ENCODE data around the gene NRCAM. TPM values are rescaled to one million over a fixed set of nuclear protein-coding genes. Genes with fewer than 3 reads are reported as not detected.

Gene NRCAM
- polyA plus RNA-seq, 3 donors: not detected

GRCh38 chr7:108280136-108280535 is 176.1 kb downstream of the NRCAM start:
- H3K27ac ChIP-seq (ENCODE audit: low read depth in 1 of 2, low read length in 2 of 2): no peak overlapping the region
- peaks cover 0 to 8% (median 3%) of the 10 kb centered on the region in 7 donors for H3K9me3 Mint-ChIP-seq
- intact Hi-C loops (cut with micrococcal nuclease): no loop called here
- no peaks in the 10 kb centered on the region for H3K4me1 Mint-ChIP-seq
- no peak overlapping the region for H2AFZ ChIP-seq (ENCODE audit: insufficient read depth, low read depth, low read length, poor library complexity, severe bottlenecking)
- H3K9ac ChIP-seq (ENCODE audit: insufficient read depth, low read length, poor library complexity, severe bottlenecking): no peak overlapping the region
- H3K79me2 ChIP-seq (ENCODE audit: insufficient read depth, low read length): no peaks in the 10 kb centered on the region
- H3K36me3 Mint-ChIP-seq: no peaks in the 10 kb centered on the region
- H3K36me3 ChIP-seq (replicated peaks in 1 of 2; ENCODE audit: control insufficient read depth in 1 of 2, insufficient read depth in 2 of 2, low read length in 2 of 2): no peaks in the 10 kb centered on the region
- DNase-seq: no peak
- H3K27ac Mint-ChIP-seq: no peak overlapping the region
- H3K4me3 ChIP-seq (replicated peaks in 1 of 3; ENCODE audit: low read depth in 2 of 3, low read length in 3 of 3): no peak overlapping the region
- no peaks in the 10 kb centered on the region for H3K4me1 ChIP-seq (ENCODE audit: control insufficient read depth in 1 of 2, insufficient read depth in 2 of 2, low read length in 2 of 2)
- peaks cover 0 to 7% of the 10 kb centered on the region in 2 donors for H3K9me3 ChIP-seq (replicated peaks in 1 of 2; ENCODE audit: control insufficient read depth in 1 of 2, insufficient read depth in 1 of 2, low read length in 2 of 2)
- no peak overlapping the region for H3K4me2 ChIP-seq (replicated peaks; ENCODE audit: extremely low read depth, low read length, poor library complexity, severe bottlenecking)
- H3K27me3 ChIP-seq (ENCODE audit: control insufficient read depth in 2 of 2, insufficient read depth in 2 of 2, low read length in 2 of 2): no peaks in the 10 kb centered on the region
- H3K4me3 Mint-ChIP-seq: no peak overlapping the region
- H4K20me1 ChIP-seq (ENCODE audit: insufficient read depth, low read length): no peaks in the 10 kb centered on the region
- no peak for TF ChIP-seq CTCF (IDR thresholded peaks at IDR 0.05)
- peaks cover 2 to 4% (median 4%) of the 10 kb centered on the region in 3 donors for H3K27me3 Mint-ChIP-seq (ENCODE audit: low read depth in 3 of 3)
- no CpG with 5 or more reads among the region's 3 CpGs for WGBS (ENCODE audit: insufficient coverage)

- Histone ChIP-seq H3K9ac (ENCODE audit: insufficient read depth, low read length, poor library complexity, severe bottlenecking) (no peak overlapping the region), H3K4me2 (replicated peaks; ENCODE audit: extremely low read depth, low read length, poor library complexity, severe bottlenecking) (no peak overlapping the region), H2AFZ (ENCODE audit: insufficient read depth, low read depth, low read length, poor library complexity, severe bottlenecking) (no peak overlapping the region), H3K79me2 (ENCODE audit: insufficient read depth, low read length) (no peaks in the 10 kb centered on the region), H3K9me3 (replicated peaks in 1 of 2; ENCODE audit: control insufficient read depth in 1 of 2, insufficient read depth in 1 of 2, low read length in 2 of 2) (peaks cover 0 to 7% of the 10 kb centered on the region in 2 donors), H3K36me3 (replicated peaks in 1 of 2; ENCODE audit: control insufficient read depth in 1 of 2, insufficient read depth in 2 of 2, low read length in 2 of 2) (no peaks in the 10 kb centered on the region), H3K27ac (ENCODE audit: low read depth in 1 of 2, low read length in 2 of 2) (no peak overlapping the region), H3K4me3 (replicated peaks in 1 of 3; ENCODE audit: low read depth in 2 of 3, low read length in 3 of 3) (no peak overlapping the region), H3K4me1 (ENCODE audit: control insufficient read depth in 1 of 2, insufficient read depth in 2 of 2, low read length in 2 of 2) (no peaks in the 10 kb centered on the region), H3K27me3 (ENCODE audit: control insufficient read depth in 2 of 2, insufficient read depth in 2 of 2, low read length in 2 of 2) (no peaks in the 10 kb centered on the region), H4K20me1 (ENCODE audit: insufficient read depth, low read length) (no peaks in the 10 kb centered on the region)
- DNase-seq: no peak
- H3K27ac Mint-ChIP-seq: no peak overlapping the region
- intact Hi-C loops (cut with micrococcal nuclease): no loop called here
- 97% methylated on average over 3 of the region's 5 CpGs for WGBS (ENCODE audit: insufficient coverage)
- peaks cover 0 to 4% (median 0%) of the 10 kb centered on the region in 3 donors for H3K27me3 Mint-ChIP-seq (ENCODE audit: low read depth in 3 of 3)
- no peaks in the 10 kb centered on the region for H3K4me1 Mint-ChIP-seq
- no peak for TF ChIP-seq CTCF (IDR thresholded peaks at IDR 0.05)
- H3K9me3 Mint-ChIP-seq: peaks cover 3 to 8% (median 3%) of the 10 kb centered on the region in 7 donors
- H3K36me3 Mint-ChIP-seq: no peaks in the 10 kb centered on the region
- no peak overlapping the region for H3K4me3 Mint-ChIP-seq
Measured at GRCh38 chr7:108278776-108279175, 177.5 kb downstream of the NRCAM start.

Data from CD14-positive monocyte (primary cell).